HG03060 (cell line): Measurements from ENCODE around the gene PCK2.

Source experiments
- ATAC-seq: cut with Tn5 transposase; IDR thresholded peaks from one replicate; pipeline ENCODE4 v1.9.1; 2021; ENCODE audit warnings: low read depth, moderate number of reproducible peaks; ENCODE audit not compliant: unreplicated experiment

The PCK2 gene

GRCh38 chr14:24135834-24136683 is 41.9 kb downstream of the PCK2 start, which contains the start of gene PSME1:
Gene PSME1 (plus strand): TSS chr14:24136194. CDS start chr14:24136263, 69 bp downstream.
- peak; percentile 56 for ATAC-seq

DNA sequence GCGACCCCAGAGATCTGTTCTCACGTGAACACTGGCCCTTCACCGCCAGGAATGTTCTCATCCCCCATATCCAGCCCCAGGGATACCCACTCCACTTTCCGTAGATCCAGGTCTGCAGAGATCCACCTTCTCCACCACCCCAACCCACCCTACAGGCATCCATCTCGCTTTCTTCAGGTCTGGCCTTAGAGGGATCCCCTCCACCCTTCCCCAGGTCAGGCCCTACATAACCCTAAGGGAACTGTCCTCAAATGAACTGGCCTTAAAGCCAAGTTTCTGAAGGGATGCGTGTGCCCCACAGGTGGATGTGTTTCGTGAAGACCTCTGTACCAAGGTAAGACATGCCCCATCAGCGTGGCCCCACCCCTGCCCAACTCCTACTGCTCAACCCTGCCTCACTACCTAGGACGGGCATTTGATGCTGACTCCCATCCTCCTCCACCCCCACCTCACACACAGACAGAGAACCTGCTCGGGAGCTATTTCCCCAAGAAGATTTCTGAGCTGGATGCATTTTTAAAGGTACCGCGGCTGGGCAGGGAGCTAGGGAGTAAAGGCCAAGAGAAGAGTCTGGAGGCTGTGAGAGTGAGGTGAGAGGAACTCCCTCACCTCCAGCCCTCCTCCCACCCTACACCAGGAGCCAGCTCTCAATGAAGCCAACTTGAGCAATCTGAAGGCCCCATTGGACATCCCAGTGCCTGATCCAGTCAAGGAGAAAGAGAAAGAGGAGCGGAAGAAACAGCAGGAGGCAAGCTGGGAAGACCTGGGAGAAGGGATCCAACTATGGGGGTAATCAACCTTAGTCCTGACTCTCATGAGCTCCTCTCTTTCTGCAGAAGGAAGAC is 42.8 kb downstream of the PCK2 start:
- no peak for ATAC-seq

- ATAC-seq: no peak
Measured at GRCh38 chr14:24137529-24138395, 43.7 kb downstream of the PCK2 start.

DNA sequence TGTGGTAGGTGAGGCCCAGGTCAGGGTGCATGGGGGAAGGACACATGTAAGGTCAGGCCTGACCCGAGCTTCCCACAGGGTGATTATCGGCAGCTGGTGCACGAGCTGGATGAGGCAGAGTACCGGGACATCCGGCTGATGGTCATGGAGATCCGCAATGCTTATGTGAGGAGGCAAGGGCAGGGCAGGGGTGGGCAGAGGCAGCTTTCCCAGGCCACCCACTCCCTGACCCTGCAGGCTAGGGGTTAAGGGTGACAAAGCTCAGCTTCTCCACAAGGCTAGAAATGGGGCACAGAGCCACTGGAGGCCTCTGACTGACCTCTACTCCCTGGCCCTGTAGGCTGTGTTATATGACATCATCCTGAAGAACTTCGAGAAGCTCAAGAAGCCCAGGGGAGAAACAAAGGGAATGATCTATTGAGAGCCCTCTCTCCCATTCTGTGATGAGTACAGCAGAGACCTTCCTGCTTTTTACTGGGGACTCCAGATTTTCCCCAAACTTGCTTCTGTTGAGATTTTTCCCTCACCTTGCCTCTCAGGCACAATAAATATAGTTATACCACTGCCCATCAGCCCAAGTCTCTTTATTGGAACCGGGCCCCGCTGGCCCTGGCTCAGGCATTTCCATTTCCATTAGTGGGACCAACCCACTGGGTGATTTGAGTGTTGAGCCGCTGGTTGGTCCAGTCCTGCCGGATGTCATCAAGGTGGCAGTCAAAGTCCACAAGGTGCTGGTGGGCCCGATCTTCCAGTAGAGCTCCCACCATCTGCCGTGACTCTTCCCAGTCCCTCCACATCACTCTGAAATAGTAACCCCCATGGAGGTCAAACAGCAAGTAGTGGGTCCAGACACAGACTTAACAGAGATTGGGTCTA is 44.5 kb downstream of the PCK2 start:
- no peak for ATAC-seq

DNA sequence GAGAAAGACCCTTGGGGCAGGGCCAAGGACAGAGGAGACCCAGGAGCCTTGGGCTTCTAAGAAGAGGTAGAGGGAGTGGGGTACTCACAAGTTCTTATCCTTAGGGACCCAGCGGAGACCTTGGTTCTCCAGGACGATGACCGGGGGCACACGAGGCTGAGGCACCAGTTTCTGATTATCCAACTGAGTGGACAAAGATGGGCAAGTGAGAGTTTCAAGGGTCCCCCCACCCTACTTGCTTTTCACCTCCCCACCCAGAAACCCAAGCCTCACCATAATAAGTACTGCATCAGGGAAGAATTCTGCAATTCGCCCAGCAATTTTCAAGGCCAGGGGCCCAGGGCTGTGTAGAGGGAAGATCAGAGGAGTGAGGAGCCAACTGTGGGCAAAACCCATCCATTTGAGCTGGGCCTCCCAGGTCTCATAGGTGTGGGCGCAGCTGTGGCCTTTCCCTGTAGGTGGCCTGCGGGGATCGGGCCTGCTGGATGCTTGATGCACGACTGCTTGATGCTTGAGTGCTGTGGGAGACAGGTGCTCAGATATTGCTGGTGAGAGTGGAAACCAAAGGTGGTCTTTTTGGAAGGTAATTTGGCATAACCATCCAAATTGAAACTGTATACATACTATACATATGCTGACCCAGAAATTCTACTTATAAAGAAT is 45.3 kb downstream of the PCK2 start:
- ATAC-seq: no peak

GRCh38 chr14:24141097-24141880 is 47.2 kb downstream of the PCK2 start, which contains the start of gene EMC9:
Gene EMC9 (minus strand): TSS chr14:24141591. CDS start chr14:24141304, 287 bp downstream.
- ATAC-seq: peak; percentile 85

DNA sequence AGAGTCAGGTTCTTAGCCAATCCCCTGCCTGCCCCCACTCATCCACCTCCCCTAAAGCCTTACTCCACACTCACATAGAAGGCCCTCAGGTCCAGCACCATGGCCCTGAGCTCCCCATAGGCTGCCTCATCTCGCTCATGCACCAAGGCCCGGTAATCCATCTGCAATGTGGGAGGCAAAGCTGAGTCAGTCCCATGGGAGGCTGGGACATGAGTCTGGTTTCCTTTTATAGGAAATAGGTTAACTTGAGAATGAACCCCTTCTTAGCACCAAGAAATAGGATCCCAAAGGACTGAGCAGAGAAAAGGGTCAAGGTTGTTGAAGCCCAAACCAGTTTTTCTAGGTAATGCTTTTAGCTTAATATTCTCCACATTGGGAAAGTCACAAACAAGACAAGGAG is 49.4 kb downstream of the PCK2 start:
- no peak for ATAC-seq

GRCh38 chr14:24144451-24144850 is 50.3 kb downstream of the PCK2 start:
- ATAC-seq: no peak

DNA sequence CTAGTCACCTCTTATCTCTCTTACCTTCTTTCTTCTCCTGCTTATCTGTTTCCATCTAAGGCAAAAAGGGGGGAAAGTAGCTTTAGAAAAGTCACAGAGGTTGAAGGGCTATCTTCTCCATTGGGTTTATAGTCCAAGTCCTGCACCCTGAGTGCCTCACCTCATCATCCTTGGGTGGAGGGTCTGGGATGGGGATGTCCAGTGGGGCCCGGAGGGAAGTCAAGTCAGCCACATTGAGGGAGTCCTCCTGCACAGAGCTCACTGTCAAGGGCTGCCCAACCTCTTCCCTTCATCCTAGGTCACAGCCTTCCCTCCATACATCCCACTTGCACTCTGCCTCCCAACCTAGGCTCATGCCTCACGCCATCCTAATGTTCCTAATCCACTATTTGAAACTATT is 51.1 kb downstream of the PCK2 start:
- ATAC-seq: no peak

DNA sequence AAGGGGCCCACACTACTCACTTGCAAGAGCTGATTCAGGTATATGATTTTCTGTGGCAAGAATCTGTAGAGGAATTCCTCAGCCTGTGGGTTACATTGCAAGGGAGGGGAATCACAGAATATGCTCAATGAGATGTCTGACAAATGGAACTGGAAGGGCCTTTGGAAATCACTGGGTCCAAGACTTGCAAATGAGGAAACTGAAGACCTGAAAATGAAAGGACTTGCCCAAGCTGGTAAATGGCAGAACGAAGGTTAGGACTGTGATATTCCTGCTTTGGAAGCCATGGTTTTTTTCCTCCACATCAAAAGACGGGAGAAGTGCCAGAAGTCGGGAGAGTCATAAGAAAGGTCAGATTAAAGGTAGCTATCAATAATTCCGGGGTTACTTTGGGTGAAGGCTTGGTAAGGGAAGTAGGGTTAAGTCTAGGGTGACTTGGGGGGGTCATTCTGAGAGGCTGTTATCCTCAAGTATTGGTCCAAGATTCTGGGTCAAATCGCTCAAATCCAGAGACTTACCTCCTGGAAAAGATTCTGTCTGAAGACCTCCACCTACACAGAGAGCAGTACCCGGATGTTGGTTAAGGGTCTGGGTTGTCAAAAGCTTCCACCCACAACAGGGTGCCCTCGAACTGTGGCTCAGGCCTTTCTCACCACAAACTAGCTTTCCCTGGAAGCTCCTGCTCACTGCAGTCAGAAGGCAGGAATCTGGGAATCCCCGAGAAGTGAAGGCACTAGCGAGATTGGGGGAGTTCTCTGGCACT is 51.8 kb downstream of the PCK2 start:
- no peak for ATAC-seq

DNA sequence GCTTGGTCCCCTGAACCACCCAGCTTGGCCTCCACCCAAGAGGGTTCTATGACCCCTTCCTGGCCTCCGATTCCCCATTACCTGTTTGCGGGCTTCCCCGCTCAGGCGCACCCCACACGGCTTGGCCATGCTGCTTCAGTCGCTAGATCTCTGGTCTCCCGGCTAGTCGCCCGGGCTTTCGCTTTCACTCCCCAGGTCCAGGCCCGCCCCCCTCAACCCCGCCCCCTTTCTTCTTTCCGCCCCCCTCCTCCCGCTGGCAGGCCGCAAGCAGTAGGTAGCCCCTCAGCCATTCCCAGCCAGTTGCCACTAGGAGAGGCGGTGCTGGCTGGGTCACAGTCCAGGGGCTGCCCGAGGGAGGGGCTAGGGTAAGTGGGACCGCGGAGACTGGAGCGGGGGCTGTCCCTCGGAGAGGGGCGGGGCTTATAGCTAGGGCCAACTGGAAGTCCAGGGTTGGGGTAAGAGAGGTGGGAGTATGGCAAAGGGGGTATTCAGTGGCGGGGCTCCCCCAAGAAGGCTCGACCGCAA is 52.4 kb downstream of the PCK2 start, which contains the start of gene PSME2:
Gene PSME2 (minus strand): TSS at position 158 of the 525 bp plus-strand sequence. CDS start 29 bp downstream, at position 129.
- ATAC-seq: peak; percentile 50

- ATAC-seq: peak; percentile 56
Measured at GRCh38 chr14:24146978-24147760, 53.1 kb downstream of the PCK2 start, which contains the start of gene RNF31. Gene RNF31 (plus strand): TSS chr14:24147498. CDS start chr14:24147699, 201 bp downstream.

GRCh38 chr14:24147761-24148428 is 53.8 kb downstream of the PCK2 start:
- no peak for ATAC-seq

DNA sequence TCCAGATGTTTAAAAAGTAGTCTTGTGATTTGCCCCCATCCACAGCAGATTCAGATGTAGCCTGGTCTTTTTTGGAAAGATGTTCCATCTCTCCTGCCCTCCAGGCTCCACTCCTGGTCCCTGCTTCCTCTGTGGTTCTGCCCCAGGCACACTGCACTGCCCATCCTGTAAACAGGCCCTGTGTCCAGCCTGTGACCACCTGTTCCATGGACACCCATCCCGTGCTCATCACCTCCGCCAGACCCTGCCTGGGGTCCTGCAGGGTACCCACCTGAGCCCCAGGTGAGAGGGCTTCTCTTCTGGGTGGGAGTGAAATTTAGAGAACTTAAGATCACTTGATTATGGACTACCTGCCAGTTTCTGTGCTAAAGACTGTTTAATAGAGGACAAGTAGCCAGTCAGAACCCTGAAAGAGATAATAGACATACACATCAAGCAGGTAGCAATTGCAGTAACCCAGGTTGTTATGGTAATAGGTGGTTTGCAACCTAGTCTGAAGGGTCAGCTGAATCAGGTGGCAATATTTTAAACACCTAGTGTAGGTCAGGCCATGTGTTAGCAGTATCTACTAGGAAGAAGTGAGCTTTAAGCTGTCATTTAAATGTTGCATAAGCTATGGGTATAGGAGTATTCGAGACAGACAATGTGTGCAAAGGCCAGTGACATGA is 55.3 kb downstream of the PCK2 start:
- ATAC-seq: no peak

DNA sequence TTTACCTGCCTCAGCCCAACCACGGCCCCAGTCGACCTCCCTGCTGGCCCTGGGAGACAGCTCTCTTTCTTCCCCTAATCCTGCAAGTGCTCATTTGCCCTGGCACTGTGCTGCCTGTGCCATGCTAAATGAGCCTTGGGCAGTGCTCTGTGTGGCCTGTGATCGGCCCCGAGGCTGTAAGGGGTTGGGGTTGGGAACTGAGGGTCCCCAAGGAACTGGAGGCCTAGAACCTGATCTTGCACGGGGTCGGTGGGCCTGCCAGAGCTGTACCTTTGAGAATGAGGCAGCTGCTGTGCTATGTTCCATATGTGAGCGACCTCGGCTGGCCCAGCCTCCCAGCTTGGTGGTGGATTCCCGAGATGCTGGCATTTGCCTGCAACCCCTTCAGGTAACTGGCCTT is 56.0 kb downstream of the PCK2 start:
- ATAC-seq: no peak
